Measurements from ENCODE around the gene MARVELD2. TPM values are rescaled to one million over a fixed set of nuclear protein-coding genes. Genes with fewer than 3 reads are reported as not detected.
"Not testable (repeated sequence)": the region's sequence is repeated elsewhere in the genome, so short reads cannot be mapped to it uniquely, and the experiment has no call there.

The MARVELD2 gene
- total and polyA plus RNA-seq, 2 donors (not counting 1 experiment from before 2014, with no cell fraction given), result 0.19 to 0.94 TPM

- Mint-ChIP-seq H3K9me3 (ENCODE audit: insufficient read depth) (no peaks in the 10 kb centered on the region), H3K27me3 (no peaks in the 10 kb centered on the region), H3K4me3 (no peak overlapping the region), H3K27ac (no peak overlapping the region), H3K4me1 (peaks cover 3% of the 10 kb centered on the region)
- no peaks in the 10 kb centered on the region for H3K79me2 ChIP-seq (ENCODE audit: control insufficient read depth, insufficient read depth, low read length)
- H3K4me3 ChIP-seq (ENCODE audit: control extremely low read depth in 1 of 5, extremely low read depth in 1 of 5, insufficient read depth in 1 of 5, low read depth in 2 of 5, low read length in 4 of 5), result no peak overlapping the region
- H3K27me3 ChIP-seq (replicated peaks in 1 of 4; ENCODE audit: control extremely low read depth in 1 of 4, control insufficient read depth in 3 of 4, insufficient read depth in 4 of 4, low read length in 3 of 4), result no peaks in the 10 kb centered on the region
- ATAC-seq (ENCODE audit: low read depth) (no peak), DNase-seq (no peak)
- no peak overlapping the region for H2AFZ ChIP-seq (ENCODE audit: insufficient read depth, low read depth, low read length, poor library complexity, severe bottlenecking)
- no peak overlapping the region for H3K4me2 ChIP-seq (replicated peaks; ENCODE audit: low read depth, low read length, poor library complexity, severe bottlenecking)
- CTCF ChIA-PET, result no interaction called here
- no peak for TF ChIP-seq CTCF (IDR thresholded peaks at IDR 0.05)
- no peak for TF ChIP-seq EZH2 (IDR thresholded peaks at IDR 0.05; ENCODE audit: borderline replicate concordance, insufficient read depth, low read depth, low read length, poor library complexity, severe bottlenecking)
- WGBS (ENCODE audit: insufficient coverage), result 86% methylated on average over 1 of the region's 8 CpGs
- POLR2A ChIA-PET, result no interaction called here
- H4K20me1 ChIP-seq (ENCODE audit: control insufficient read depth, insufficient read depth, low read length, poor library complexity, severe bottlenecking), result no peaks in the 10 kb centered on the region
- no peaks in the 10 kb centered on the region for H3K36me3 ChIP-seq (replicated peaks in 1 of 2; ENCODE audit: control extremely low read depth in 1 of 2, control insufficient read depth in 1 of 2, extremely low read depth in 1 of 2, insufficient read depth in 2 of 2, low read length in 1 of 2)
- no peaks in the 10 kb centered on the region for H3K4me1 ChIP-seq (ENCODE audit: control insufficient read depth in 2 of 2, insufficient read depth in 2 of 2, low read length in 2 of 2)
- H3K27ac ChIP-seq (ENCODE audit: low read length in 2 of 2), result no peak overlapping the region
- H3K9me3 ChIP-seq (ENCODE audit: control extremely low read depth in 1 of 3, control insufficient read depth in 2 of 3, insufficient read depth in 1 of 3, low read length in 2 of 3), result no peaks in the 10 kb centered on the region
- intact Hi-C loops (cut with micrococcal nuclease), result no loop called here
- H3K9ac ChIP-seq (ENCODE audit: low read length), result no peak overlapping the region
Measured at GRCh38 chr5:69467442-69468225, 52.7 kb downstream of the MARVELD2 start.

DNA sequence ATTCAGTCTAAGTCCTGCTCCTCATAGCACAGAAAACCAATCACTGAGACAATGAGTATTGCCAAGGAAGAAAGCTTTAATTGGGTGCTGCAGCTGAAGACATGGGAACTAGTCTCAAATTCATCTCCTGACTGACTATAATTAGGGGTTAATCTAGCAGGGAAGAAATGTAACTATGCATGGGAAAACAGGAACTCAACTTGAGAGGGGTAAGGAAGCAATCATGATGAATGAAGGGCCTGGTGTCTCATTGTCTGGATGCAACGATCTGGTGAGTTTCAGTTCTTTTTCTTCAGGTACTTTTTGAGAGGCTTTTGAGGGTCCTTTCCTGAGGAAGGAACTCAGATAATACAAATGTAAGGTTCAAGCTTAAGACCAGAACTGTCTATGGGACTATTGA, 53.7 kb downstream of the MARVELD2 start:
- H3K27me3 ChIP-seq (replicated peaks in 1 of 4; ENCODE audit: control extremely low read depth in 1 of 4, control insufficient read depth in 3 of 4, insufficient read depth in 4 of 4, low read length in 3 of 4), result no peaks in the 10 kb centered on the region
- H3K79me2 ChIP-seq (ENCODE audit: control insufficient read depth, insufficient read depth, low read length), result no peaks in the 10 kb centered on the region
- no peaks in the 10 kb centered on the region for H4K20me1 ChIP-seq (ENCODE audit: control insufficient read depth, insufficient read depth, low read length, poor library complexity, severe bottlenecking)
- WGBS (ENCODE audit: insufficient coverage), result no CpG with 5 or more reads among the region's 1 CpG
- no peak overlapping the region for H2AFZ ChIP-seq (ENCODE audit: insufficient read depth, low read depth, low read length, poor library complexity, severe bottlenecking)
- no peak overlapping the region for H3K4me3 ChIP-seq (ENCODE audit: control extremely low read depth in 1 of 5, extremely low read depth in 1 of 5, insufficient read depth in 1 of 5, low read depth in 2 of 5, low read length in 4 of 5)
- DNase-seq (no peak), ATAC-seq (ENCODE audit: low read depth) (no peak)
- H3K4me3 Mint-ChIP-seq, result no peak overlapping the region
- no peaks in the 10 kb centered on the region for H3K4me1 ChIP-seq (ENCODE audit: control insufficient read depth in 2 of 2, insufficient read depth in 2 of 2, low read length in 2 of 2)
- no peak overlapping the region for H3K27ac Mint-ChIP-seq
- no peak overlapping the region for H3K27ac ChIP-seq (ENCODE audit: low read length in 2 of 2)
- no peaks in the 10 kb centered on the region for H3K9me3 ChIP-seq (ENCODE audit: control extremely low read depth in 1 of 3, control insufficient read depth in 2 of 3, insufficient read depth in 1 of 3, low read length in 2 of 3)
- no peaks in the 10 kb centered on the region for H3K27me3 Mint-ChIP-seq
- no peaks in the 10 kb centered on the region for H3K36me3 ChIP-seq (replicated peaks in 1 of 2; ENCODE audit: control extremely low read depth in 1 of 2, control insufficient read depth in 1 of 2, extremely low read depth in 1 of 2, insufficient read depth in 2 of 2, low read length in 1 of 2)
- TF ChIP-seq EZH2 (IDR thresholded peaks at IDR 0.05; ENCODE audit: borderline replicate concordance, insufficient read depth, low read depth, low read length, poor library complexity, severe bottlenecking) (no peak), CTCF (IDR thresholded peaks at IDR 0.05) (no peak)
- H3K4me1 Mint-ChIP-seq, result peaks cover 3% of the 10 kb centered on the region
- POLR2A ChIA-PET, result no interaction called here
- intact Hi-C loops (cut with micrococcal nuclease), result no loop called here
- H3K9me3 Mint-ChIP-seq (ENCODE audit: insufficient read depth), result no peaks in the 10 kb centered on the region
- CTCF ChIA-PET, result no interaction called here
- no peak overlapping the region for H3K9ac ChIP-seq (ENCODE audit: low read length)
- no peak overlapping the region for H3K4me2 ChIP-seq (replicated peaks; ENCODE audit: low read depth, low read length, poor library complexity, severe bottlenecking)

DNA sequence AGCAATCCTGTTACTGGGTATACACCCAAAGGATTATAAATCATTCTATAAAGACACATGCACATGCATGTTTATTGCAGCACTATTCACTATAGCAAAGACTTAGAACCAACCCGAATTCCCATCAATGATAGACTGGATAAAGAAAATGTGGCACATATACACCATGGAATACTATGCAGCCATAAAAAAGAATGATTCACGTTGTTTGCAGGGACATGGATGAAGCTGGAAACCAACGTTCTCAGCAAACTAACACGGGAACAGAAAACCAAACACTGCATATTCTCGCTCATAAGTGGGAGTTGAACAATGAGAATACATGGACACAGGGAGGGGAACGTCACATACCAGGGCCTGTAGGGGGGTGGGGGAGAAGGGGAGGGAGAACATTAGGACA, 56.6 kb downstream of the MARVELD2 start:
- H3K36me3 ChIP-seq (replicated peaks in 1 of 2; ENCODE audit: control extremely low read depth in 1 of 2, control insufficient read depth in 1 of 2, extremely low read depth in 1 of 2, insufficient read depth in 2 of 2, low read length in 1 of 2); H4K20me1 ChIP-seq (ENCODE audit: control insufficient read depth, insufficient read depth, low read length, poor library complexity, severe bottlenecking); H3K27me3 Mint-ChIP-seq; CTCF ChIA-PET; H3K79me2 ChIP-seq (ENCODE audit: control insufficient read depth, insufficient read depth, low read length); H3K9ac ChIP-seq (ENCODE audit: low read length); H3K27me3 ChIP-seq (replicated peaks in 1 of 4; ENCODE audit: control extremely low read depth in 1 of 4, control insufficient read depth in 3 of 4, insufficient read depth in 4 of 4, low read length in 3 of 4); intact Hi-C loops (cut with micrococcal nuclease); H3K4me3 ChIP-seq (ENCODE audit: control extremely low read depth in 1 of 5, extremely low read depth in 1 of 5, insufficient read depth in 1 of 5, low read depth in 2 of 5, low read length in 4 of 5); H3K9me3 Mint-ChIP-seq (ENCODE audit: insufficient read depth); ATAC-seq (ENCODE audit: low read depth); DNase-seq; H3K4me2 ChIP-seq (replicated peaks; ENCODE audit: low read depth, low read length, poor library complexity, severe bottlenecking); H3K9me3 ChIP-seq (ENCODE audit: control extremely low read depth in 1 of 3, control insufficient read depth in 2 of 3, insufficient read depth in 1 of 3, low read length in 2 of 3); H3K4me3 Mint-ChIP-seq; H3K4me1 ChIP-seq (ENCODE audit: control insufficient read depth in 2 of 2, insufficient read depth in 2 of 2, low read length in 2 of 2); H3K27ac Mint-ChIP-seq; POLR2A ChIA-PET; H2AFZ ChIP-seq (ENCODE audit: insufficient read depth, low read depth, low read length, poor library complexity, severe bottlenecking); H3K4me1 Mint-ChIP-seq; H3K27ac ChIP-seq (ENCODE audit: low read length in 2 of 2): not testable (repeated sequence)
- 97% methylated on average over 4 of the region's 6 CpGs for WGBS (ENCODE audit: insufficient coverage)

All from B cell (primary cell).